CD4-positive, alpha-beta T cell treated with Interleukin-4 for 1 hour (primary cell): ENCODE data around the gene ABCA7.
A peak's percentile ranks its signal among the peaks of the same experiment; 100 is the strongest.

ENCODE experiments used
- DNase-seq, 2 donors: peaks; one replicate each; pipeline ENCODE4 v3.0.0-alpha.2; 2020 to 2022

Gene ABCA7

DNA sequence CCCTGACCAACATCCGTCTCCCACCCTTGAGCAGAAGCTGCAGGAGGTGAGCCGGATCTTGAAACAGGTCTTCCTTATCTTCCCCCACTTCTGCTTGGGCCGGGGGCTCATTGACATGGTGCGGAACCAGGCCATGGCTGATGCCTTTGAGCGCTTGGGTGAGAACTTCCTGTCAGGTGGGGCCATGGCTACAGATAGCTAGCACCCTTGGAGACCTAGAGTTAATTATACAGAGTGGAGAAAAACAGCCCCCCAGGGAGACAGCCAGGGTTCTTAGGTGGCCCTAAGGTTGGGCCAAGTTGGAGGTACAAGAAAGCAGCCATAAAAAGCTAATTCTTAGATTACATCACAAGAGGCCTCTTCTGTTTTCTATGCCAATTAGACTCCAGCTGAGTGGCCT lies 18.2 kb downstream of the ABCA7 start:
- DNase-seq = no peak

DNA sequence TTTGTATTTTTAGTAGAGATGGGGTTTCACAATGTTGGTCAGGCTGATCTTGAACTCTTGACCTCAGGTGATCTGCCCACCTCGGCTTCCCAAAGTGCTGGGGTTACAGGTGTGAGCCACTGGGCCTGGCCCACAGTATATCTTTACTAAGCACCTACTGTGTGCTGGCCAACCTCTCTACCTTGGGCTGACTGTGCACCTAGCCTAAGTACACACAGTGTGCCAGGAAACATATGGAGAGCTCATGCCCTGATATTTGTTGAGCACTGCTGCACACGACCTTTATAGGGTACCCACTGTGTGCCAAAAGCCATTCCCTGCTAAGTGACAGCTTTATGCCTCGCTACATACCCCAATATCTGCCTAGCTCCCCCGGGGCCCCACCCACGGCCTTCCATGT lies 20.8 kb downstream of the ABCA7 start:
- no peak for DNase-seq

DNA sequence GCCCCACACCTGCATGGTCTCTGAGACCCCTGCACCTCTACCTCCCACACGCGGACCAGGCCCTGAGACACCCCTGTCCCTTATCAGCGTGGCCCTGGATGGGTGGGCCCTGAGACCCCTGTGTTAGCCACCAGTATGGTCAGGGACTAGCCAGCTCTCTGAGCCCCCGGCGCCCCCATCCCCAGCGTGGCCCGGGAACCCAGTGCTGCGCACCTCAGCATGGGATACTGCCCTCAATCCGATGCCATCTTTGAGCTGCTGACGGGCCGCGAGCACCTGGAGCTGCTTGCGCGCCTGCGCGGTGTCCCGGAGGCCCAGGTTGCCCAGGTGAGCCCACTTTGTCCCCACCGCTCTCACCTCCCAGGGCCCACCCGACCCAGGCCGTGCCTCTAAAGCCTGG lies 22.1 kb downstream of the ABCA7 start:
- DNase-seq = no peak

DNA sequence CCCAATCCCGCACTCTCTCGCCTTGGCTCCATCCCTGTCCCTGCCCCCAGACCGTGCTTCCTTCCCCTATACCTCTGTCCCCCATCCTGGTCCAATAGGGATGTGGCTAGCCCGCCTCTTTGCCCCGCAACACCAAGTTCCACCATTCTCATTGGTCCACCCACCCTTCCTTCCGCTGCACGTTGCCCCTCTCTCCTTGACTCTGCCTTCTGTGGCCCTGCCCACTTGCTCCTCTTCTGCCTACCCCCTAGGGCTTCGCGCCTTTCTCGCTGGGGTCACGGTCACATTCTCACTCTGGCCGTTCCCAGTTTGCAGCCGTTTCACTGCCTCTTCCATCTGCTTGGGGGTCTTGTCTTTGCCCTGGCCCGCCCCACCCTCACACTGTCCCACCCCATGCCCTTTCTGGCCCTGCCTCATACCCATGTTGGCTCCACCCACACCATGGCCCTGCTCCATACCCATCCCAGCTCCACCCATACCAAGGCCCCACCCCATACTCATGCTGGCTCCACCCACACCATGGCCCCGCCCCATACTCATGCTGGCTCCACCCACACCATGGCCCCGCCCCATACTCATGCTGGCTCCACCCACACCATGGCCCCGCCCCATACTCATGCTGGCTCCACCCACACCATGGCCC lies 22.6 kb downstream of the ABCA7 start:
- no peak for DNase-seq

DNA sequence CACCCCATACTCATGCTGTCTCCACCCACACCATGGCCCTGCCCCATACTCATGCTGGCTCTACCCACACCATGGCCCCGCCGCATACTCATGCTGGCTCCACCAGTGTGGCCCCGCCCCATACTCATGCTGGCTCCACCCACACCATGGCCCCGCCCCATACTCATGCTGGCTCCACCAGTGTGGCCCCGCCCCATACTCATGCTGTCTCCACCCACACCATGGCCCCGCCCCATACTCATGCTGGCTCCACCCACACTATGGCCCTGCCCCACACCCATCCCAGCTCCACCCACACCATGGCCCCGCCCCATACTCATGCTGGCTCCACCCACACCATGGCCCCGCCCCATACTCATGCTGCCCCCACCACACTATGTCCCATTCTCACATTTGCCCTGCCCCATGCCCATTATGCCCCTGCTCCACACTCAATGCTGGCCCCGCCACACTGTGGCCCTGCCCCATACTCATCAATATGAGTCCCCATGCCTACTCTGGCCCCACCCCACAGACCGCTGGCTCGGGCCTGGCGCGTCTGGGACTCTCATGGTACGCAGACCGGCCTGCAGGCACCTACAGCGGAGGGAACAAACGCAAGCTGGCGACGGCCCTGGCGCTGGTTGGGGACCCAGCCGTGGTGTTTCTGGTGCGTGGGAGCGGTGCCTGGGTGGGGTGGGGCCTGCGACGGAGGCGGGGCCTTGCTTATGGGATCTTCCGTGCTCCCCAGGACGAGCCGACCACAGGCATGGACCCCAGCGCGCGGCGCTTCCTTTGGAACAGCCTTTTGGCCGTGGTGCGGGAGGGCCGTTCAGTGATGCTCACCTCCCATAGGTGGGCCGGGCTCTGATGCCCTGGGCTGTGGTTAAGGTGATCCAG lies 23.4 kb downstream of the ABCA7 start:
- peak; percentile 78 to 84 for DNase-seq

DNA sequence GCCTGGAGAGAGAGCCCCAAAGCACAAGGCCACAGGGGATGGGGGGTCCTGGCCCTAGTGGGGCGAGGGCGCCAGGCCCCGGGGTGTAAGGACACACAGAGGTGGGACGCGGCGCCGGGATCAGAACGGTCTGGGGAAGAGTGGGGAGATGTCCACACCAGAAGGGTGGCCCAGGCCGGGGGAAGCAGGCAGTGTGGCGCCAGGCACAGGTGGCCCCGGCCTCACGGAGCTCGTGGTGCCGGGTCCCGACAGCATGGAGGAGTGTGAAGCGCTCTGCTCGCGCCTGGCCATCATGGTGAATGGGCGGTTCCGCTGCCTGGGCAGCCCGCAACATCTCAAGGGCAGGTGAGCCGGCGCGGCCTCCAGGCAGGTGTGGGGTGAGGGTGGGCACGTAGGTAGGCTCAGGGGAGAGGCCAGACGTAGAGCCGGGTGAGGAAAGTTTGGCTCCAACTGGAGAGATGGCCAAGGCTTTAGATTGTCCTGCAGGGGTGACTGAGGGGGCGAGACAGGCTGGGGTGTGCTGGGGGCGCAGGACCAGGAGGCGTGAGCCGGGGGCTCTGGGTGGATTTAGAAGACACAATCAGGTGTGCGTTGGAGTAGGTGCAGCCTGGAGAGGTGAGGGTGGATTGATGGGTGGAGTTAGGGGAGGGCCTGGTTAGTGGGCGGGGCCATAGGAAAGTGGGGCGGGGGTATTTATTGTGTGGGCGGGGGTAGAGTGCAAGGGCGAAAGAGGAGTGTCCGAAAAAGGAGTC lies 24.2 kb downstream of the ABCA7 start:
- no peak for DNase-seq

DNA sequence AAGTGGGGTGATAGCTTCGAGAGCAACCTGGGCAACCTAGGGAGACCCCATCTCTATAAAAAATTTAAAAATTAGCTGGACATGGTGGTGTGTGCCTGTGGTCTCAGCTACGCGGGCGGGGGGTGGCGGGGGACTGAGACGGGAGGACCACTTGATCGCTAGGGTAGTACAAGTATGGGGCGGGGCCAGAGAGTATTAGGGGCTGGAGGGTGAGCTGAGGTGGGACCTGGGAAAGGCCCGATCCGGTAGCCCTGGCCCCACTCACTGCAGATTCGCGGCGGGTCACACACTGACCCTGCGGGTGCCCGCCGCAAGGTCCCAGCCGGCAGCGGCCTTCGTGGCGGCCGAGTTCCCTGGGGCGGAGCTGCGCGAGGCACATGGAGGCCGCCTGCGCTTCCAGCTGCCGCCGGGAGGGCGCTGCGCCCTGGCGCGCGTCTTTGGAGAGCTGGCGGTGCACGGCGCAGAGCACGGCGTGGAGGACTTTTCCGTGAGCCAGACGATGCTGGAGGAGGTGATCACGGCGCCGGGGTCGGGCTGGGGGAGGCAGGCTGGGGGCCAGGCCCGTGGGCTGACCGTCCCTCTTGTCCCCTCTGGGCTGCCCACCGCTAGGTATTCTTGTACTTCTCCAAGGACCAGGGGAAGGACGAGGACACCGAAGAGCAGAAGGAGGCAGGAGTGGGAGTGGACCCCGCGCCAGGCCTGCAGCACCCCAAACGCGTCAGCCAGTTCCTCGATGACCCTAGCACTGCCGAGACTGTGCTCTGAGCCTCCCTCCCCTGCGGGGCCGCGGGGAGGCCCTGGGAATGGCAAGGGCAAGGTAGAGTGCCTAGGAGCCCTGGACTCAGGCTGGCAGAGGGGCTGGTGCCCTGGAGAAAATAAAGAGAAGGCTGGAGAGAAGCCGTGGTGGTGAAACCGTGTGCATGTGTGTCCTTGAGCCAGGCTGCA lies 25.0 kb downstream of the ABCA7 start:
- DNase-seq = peak; percentile 71 to 76

DNA sequence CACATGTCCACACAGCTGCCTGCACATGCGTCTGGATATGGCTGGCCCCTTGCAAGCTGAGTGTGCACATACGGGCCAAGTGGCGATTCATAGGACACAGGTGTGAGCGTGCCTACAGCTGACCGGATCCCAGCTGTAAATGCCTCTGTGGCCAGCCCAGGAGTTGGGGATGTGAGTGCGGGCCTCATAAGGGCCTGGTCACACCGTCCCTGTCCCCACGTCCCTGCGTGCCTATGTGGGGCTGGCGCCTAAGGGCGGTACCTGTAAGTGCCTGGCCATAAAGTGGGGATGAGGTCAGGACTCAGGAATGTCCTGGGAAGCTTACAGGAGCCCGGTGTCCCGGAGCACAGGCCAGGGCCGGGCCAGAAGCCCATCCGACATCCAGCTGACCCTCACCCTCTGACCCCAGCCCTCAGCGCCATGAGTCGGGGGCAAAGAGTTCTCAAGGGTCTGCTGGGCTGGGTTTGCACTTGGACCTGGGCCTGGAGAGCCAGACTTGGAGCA lies 25.8 kb downstream of the ABCA7 start:
- DNase-seq = no peak

DNA sequence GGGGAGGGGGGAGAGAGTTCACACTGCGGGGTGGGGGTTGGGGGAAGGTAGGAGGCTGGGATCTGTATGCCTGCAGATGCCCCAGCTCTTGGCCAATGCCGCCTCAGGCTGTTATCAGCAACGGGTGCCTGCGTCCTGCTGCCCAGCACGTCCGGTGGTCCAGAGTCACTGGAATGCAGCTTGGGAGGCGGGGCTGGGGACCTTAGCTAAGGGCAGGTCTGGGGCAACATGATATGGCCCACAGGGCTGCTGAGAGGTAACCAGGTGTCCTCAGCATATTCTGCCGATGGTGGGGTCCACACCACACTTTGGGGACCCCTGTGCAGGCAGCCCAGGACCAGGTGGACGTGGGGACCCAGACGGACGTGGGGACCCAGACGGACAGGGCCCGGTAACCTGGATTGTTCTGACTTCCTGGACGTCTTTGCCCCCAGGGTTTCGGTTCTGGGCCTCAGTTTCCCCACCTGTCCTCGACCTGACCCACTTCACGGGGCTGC lies 26.4 kb downstream of the ABCA7 start:
- DNase-seq = no peak

DNA sequence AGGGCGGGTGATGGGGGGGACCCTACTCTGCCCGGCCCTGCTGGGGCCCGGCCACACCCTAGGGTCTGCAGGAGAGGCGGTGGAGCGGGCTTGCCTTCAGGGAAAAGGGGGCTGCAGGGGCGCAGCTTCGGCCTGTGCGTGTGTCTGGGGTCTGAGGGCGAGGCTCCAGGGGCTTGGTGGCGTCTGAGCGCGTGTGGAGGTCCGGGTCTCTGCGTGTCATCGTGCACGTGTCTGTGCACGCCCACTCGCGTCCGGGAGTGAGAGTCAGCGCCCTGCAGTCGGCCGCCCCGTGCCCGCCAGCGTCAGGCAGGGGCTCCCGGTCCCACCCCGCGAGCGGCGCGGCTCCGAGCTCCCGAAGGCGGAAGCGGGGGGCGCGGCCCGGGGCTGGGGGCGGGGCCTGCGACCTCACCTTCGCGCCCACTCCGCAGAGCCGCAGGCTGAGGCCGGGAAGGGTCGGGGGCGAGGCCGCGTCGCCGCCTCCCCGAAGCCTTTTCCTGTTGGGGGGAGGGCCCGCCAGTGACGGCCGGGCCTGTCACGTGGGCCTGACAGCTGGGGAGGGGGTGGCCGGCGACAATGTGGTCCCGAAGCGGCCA lies 26.9 kb downstream of the ABCA7 start, which contains the start of gene ARHGAP45:
Gene ARHGAP45, plus strand, starts transcription at position 420 of the 593 bp plus-strand sequence. CDS start 239 bp downstream, outside the sequence.
- peak; percentile 85 to 88 for DNase-seq

DNA sequence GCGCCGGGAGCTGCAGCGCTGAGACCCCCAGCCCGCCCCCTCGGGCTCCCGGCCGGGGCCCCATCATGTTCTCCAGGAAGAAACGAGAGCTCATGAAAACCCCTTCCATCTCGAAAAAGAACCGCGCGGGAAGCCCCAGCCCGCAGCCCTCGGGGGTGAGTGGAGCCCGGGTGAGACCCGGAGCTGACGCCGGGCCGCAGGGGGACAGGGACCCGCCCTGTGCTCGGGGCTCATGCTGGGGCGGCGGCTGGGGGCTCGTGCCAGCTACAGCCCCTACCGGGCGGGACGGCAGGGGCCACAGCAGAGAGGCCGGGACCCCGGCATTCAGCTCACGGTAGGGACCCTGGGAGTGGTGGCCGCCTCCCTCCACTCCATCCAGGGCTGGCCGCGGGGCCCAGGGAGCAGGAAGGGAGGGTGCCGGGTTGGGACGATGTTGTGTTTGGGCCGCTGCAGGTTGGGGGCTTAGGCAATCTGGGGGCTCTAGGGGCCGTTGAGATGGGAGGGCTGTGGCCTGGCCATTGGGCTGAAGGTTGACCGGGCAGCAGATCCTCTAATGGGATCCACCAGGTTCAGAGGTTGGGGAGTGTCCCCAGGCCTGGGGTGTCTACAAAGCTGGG lies 27.5 kb downstream of the ABCA7 start:
- no peak for DNase-seq

DNA sequence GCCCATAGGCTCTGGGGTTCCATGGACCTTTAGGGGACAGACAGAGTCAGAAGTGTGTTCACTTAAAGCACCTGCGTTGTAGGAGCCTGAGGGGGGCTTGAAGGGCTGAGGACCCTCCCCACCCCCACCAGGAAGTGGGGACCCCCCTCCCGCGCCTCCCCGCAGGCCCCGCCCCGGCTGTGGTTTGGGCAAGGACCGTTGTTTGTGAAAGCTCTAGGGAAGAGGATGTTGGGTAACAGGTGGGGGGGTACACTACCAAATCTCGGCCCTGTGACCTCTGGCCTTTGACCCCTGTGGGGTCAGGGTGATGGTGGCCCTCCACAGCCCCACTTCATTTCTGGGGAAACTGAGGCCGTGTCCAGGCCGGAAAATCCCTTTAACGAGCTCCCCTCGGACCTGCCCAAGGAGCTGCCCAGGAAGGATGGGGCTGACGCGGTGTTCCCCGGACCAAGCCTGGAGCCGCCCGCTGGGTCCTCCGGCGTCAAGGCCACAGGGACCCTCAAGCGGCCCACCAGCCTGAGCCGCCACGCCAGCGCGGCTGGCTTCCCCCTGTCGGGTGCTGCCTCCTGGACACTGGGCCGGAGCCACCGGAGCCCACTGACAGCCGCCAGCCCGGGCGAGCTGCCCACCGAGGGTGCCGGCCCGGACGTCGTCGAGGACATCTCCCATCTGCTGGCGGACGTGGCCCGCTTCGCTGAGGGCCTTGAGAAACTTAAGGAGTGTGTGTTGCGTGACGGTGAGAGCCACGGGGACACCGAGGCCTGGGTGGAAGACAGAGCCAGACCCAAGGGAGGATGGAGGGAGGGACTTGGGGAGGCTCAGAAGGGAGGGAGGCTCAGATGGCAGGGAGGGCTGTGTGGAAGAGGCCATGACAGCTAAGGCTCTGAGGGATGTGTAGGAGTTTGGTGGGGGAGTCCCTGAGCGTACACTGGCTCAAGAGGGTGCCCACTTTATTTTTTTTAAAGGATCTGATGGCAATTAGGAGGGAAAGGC lies 28.4 kb downstream of the ABCA7 start:
- peak; percentile 77 to 83 for DNase-seq

DNA sequence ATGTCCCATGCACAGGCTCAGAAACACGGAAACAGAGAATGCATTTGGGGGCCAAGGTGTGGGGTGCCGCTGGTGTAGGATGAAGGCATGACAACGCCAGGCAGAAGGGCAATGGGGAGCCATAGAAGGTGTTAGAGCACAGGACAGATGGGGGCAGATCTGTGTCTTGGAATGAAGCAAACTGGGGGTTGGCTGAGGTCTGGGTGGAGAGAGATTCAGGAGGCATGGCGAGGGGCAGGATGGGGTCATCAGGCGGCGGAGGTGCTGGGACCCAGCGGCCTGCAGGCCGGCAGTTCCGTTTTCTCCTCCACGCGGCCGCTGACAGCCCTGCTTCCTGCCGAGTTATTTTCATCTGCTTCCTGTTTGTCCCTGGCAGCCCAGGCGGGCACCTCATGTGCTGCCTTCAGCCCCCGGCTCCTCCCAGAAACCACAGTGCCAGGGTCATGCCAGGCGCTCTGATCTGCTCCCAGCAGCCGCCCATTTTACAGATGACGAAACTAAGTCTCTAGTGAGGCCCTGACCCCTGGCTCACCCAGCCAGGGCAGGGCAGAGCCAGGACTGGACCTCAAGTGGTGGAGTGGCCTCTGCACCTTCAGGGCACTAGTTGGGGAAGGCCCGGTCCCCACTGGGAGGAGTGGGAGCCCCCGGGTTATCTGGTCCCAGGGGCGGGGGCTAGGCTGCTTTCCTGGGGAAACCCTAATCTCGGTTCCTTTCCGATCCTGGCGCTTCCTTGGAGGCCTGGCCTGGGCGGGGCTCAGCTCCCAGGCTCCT lies 29.3 kb downstream of the ABCA7 start:
- DNase-seq = peak; percentile 84 to 85

DNA sequence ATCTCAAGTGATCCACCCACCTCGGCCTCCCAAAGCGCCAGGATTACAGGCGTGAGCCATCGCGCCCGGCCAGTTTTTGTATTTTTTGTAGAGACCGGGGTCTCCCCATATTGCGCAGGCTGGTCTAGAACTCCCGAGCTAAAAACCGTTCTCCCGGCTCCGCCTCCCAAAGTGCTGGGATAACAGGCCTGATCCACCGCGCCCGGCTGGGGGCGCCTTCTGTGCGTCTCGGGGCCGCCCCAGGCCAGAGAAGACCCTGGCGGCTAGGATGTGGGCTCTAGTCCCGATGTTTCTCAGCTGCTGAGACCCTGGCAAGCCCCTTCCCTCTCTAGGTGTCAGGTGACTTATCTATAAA lies 30.6 kb downstream of the ABCA7 start:
- DNase-seq = no peak

DNA sequence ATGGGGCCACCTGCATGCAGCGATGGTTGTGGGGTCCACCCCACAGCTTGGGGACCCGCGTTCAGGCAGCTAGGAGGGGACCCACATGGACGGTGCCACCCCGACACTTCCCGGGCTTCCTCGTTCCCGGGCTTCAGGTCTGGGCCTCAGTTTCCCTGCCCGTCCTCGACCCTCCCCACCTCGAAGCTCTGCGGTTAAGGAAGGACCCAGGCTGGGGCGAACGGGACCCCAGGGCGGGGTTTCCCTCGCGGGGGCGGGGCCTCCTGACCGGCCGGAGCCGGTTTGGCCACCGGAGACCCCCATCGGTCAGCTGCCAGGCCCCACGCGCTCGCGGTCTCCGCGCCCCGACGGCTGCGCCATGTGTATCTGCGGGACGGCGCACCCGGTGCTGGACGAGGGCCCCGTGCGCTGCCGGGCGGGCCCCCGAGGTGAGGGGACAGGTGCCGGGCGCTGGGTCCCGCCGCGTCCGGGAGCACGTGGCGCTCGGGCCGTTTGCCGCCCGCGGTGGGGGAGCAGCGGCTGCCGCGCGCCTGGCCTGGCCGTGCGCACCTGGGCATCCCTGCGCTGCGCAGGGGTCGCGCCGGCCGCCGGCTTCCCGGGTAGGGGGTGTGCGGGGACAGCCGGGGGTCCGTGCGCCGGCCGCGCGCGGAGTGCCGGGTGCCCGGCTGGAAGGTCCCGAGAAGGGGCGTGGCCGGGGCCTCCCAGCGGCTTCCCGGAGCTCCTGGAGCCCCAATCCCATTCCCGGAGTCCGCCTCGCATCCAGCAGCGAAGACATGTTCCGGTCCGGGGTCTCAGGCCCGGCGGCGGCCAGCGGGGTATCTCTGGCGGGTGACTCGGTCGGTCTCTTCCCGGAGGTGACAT lies 31.3 kb downstream of the ABCA7 start:
- DNase-seq = no peak

DNA sequence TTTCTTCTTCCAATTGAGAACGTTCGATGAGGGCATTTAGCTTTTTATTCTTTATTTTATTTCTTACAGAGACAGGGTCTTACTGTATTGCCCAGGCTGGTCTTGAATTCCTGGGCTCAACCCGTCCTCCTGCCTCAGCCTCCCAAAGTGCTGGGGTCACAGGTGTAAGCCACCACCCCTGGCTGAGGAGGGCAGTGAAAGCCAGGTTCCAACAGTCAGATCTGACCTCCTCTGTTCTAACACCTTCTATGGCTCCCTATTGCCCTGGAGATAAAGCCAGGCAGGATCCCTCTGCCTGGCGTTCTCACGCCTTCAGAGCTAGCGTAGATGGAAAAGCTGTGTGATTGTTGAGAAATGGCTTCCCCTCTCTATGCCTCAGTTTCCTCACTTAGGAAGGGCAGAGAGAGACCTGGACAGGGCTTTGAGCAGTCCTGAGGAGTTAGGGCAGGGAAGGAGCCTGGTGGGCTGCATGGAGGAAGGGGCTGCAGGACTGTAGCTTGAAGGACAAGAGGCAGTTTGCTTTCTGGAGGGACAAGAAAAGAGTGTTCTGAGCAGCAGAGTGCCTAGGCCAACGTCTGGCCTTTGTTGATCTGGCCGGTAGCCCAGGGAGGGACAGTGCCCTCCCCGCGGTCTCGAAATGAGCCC lies 32.6 kb downstream of the ABCA7 start:
- no peak for DNase-seq
